MCF 10A (cell line): ENCODE results near the gene FAM227A. TPM values are rescaled to one million over a fixed set of nuclear protein-coding genes. Genes with fewer than 3 reads are reported as not detected.

Source experiments
- BruUV-seq: library from RNA; stranded (reverse); fragments of 400-500 nt; replicated peaks from 2 replicates; lab custom pipeline; 2021; lab: Mats Ljungman, UMichigan
- CTCF ChIA-PET: fragments of 300-600 bp; sonication (Branson Sonifier 250); formaldehyde crosslinking; extraction: SDS; loops from one replicate; lab custom pipeline; 2021; ENCODE audit warnings: antibody characterized with exemption, inconsistent platforms; lab: Yijun Ruan, JAX
- POLR2A ChIA-PET: fragments of 300-600, 350-650 bp; sonication (Branson Sonifier 250); formaldehyde crosslinking; extraction: SDS; loops from one replicate; lab custom pipeline; 2020; ENCODE audit warnings: antibody characterized with exemption, inconsistent platforms; lab: Yijun Ruan, JAX
- DNase-seq: peaks from one replicate; pipeline ENCODE4 v3.0.0-alpha.2; 2018; ENCODE audit not compliant: unreplicated experiment
- H3K27ac Mint-ChIP-seq: one replicate; pipeline ENCODE4 v1.8.0; 2022; ENCODE audit warnings: mild to moderate bottlenecking, low read depth, mixed read lengths; ENCODE audit not compliant: unreplicated experiment
- H3K27me3 Mint-ChIP-seq: one replicate; pipeline ENCODE4 v1.8.0; 2022; ENCODE audit warnings: mixed read lengths; ENCODE audit not compliant: insufficient read depth, unreplicated experiment
- H3K36me3 Mint-ChIP-seq: one replicate; pipeline ENCODE4 v1.8.0; 2022; ENCODE audit warnings: mild to moderate bottlenecking, moderate library complexity, mixed read lengths; ENCODE audit not compliant: insufficient read depth, unreplicated experiment
- H3K4me1 Mint-ChIP-seq: one replicate; pipeline ENCODE4 v1.8.0; 2022; ENCODE audit warnings: mixed read lengths; ENCODE audit not compliant: insufficient read depth, unreplicated experiment
- H3K4me3 Mint-ChIP-seq: one replicate; pipeline ENCODE4 v1.8.0; 2022; ENCODE audit warnings: mild to moderate bottlenecking, moderate library complexity, mixed read lengths; ENCODE audit not compliant: unreplicated experiment
- H3K9me3 Mint-ChIP-seq: one replicate; pipeline ENCODE4 v1.8.0; 2022; ENCODE audit warnings: mixed read lengths; ENCODE audit not compliant: unreplicated experiment
- CTCF ChIP-seq: fragments of 200-600 bp; IDR thresholded peaks from one replicate; pipeline ENCODE4 v1.8.0; 2022; ENCODE audit warnings: antibody characterized with exemption, mild to moderate bottlenecking; ENCODE audit not compliant: unreplicated experiment
- intact Hi-C: fragments of 100-400 bp; cut with micrococcal nuclease; formaldehyde crosslinking; loops from 2 replicates; pipeline ENCODE4 v1.14.1; 2022
- total RNA-seq: library from RNA; stranded (reverse); gene quantifications from 2 replicates; pipeline ENCODE4 v1.2.3, GENCODE V29; 2022

Gene FAM227A
- total RNA-seq, 1 experiment from 2014 or later = 2.3 TPM

- no TSS peak for BruUV-seq
- Mint-ChIP-seq H3K9me3 (no peaks in the 10 kb centered on the region), H3K27me3 (no peaks in the 10 kb centered on the region), H3K27ac (no peak overlapping the region), H3K4me1 (no peaks in the 10 kb centered on the region), H3K4me3 (no peak overlapping the region), H3K36me3 (peaks cover 21% of the 10 kb centered on the region)
- no peak for TF ChIP-seq CTCF
- POLR2A ChIA-PET = no interaction called here
- intact Hi-C loops = no loop called here
- DNase-seq = no peak
- CTCF ChIA-PET = no interaction called here
Observed at GRCh38 chr22:38641476-38642040, 14.6 kb downstream of the FAM227A start.

- no peak overlapping the region for H3K27ac Mint-ChIP-seq
- no peaks in the 10 kb centered on the region for H3K9me3 Mint-ChIP-seq
- no peak for TF ChIP-seq CTCF
- ChIA-PET CTCF (no interaction called here), POLR2A (interaction anchor here (1.4 kb wide), 1 partner anchor 43 kb away, joined by 3 read pairs; the partner anchor contains the start of gene TOMM22)
- no TSS peak for BruUV-seq
- intact Hi-C loops = no loop called here
- no peaks in the 10 kb centered on the region for H3K27me3 Mint-ChIP-seq
- peaks cover 10% of the 10 kb centered on the region for H3K36me3 Mint-ChIP-seq
- DNase-seq = no peak
- H3K4me3 Mint-ChIP-seq = no peak overlapping the region
- H3K4me1 Mint-ChIP-seq = no peaks in the 10 kb centered on the region
Observed at GRCh38 chr22:38638728-38639127, 17.5 kb downstream of the FAM227A start.

GRCh38 chr22:38638216-38638615, 18.0 kb downstream of the FAM227A start:
- no peak overlapping the region for H3K4me3 Mint-ChIP-seq
- no peaks in the 10 kb centered on the region for H3K4me1 Mint-ChIP-seq
- no peak overlapping the region for H3K27ac Mint-ChIP-seq
- intact Hi-C loops = no loop called here
- no peak for TF ChIP-seq CTCF
- H3K36me3 Mint-ChIP-seq = peaks cover 11% of the 10 kb centered on the region
- DNase-seq = no peak
- no peaks in the 10 kb centered on the region for H3K9me3 Mint-ChIP-seq
- H3K27me3 Mint-ChIP-seq = no peaks in the 10 kb centered on the region
- ChIA-PET CTCF (no interaction called here), POLR2A (interaction anchor here (1.4 kb wide), 1 partner anchor 43 kb away, joined by 3 read pairs; the partner anchor contains the start of gene TOMM22)
- no TSS peak for BruUV-seq

GRCh38 chr22:38632528-38632927, 23.7 kb downstream of the FAM227A start:
- H3K27ac Mint-ChIP-seq = no peak overlapping the region
- intact Hi-C loops = no loop called here
- H3K9me3 Mint-ChIP-seq = no peaks in the 10 kb centered on the region
- H3K27me3 Mint-ChIP-seq = no peaks in the 10 kb centered on the region
- DNase-seq = no peak
- H3K4me3 Mint-ChIP-seq = no peak overlapping the region
- H3K4me1 Mint-ChIP-seq = no peaks in the 10 kb centered on the region
- TF ChIP-seq CTCF = no peak
- peaks cover 11% of the 10 kb centered on the region for H3K36me3 Mint-ChIP-seq
- POLR2A ChIA-PET = no interaction called here
- BruUV-seq = no TSS peak
- CTCF ChIA-PET = interaction anchor here (0.6 kb wide), 1 partner anchor 100 kb away, joined by 3 read pairs; no protein-coding TSS in a partner anchor
